Activated CD4-positive, alpha-beta T cell treated with anti-CD3 and anti-CD28 coated beads, Interleukin-2, amount 10 ng/mL, durations not matched to agents 7 days and 5 days (primary cell): ENCODE results near the gene FAM177B. TPM values are rescaled to one million over a fixed set of nuclear protein-coding genes. Genes with fewer than 3 reads are reported as not detected.

Experiments
- CTCF ChIA-PET: fragments of 350-600 bp; sonication (Branson Sonifier 250); formaldehyde crosslinking; loops from one replicate; lab custom pipeline; 2021; ENCODE audit warnings: antibody characterized with exemption; lab: Charles Lee
- POLR2A ChIA-PET: fragments of 350-600 bp; sonication (Branson Sonifier 250); formaldehyde crosslinking; loops from one replicate; lab custom pipeline; 2021; ENCODE audit warnings: antibody characterized with exemption; lab: Charles Lee
- DNase-seq: peaks from one replicate; pipeline ENCODE4 v3.0.0-alpha.2; 2020
- H3K27ac Mint-ChIP-seq: one replicate; pipeline ENCODE4 v1.8.0; 2021; ENCODE audit warnings: mild to moderate bottlenecking, moderate library complexity, mixed read lengths
- H3K27me3 Mint-ChIP-seq: one replicate; pipeline ENCODE4 v1.8.0; 2021; ENCODE audit warnings: mixed read lengths
- H3K36me3 Mint-ChIP-seq: one replicate; pipeline ENCODE4 v1.8.0; 2021; ENCODE audit warnings: low read depth, mixed read lengths
- H3K4me1 Mint-ChIP-seq: one replicate; pipeline ENCODE4 v1.8.0; 2021; ENCODE audit warnings: mixed read lengths
- H3K4me3 Mint-ChIP-seq: one replicate; pipeline ENCODE4 v1.8.0; 2021; ENCODE audit warnings: mild to moderate bottlenecking, moderate library complexity, mixed read lengths
- H3K9me3 Mint-ChIP-seq: one replicate; pipeline ENCODE4 v1.8.0; 2021; ENCODE audit warnings: mixed read lengths
- total RNA-seq, 2 experiments: library from RNA; stranded (reverse); gene quantifications; one replicate each; pipeline ENCODE4 v1.2.3, GENCODE V29; 2021

Gene FAM177B
- total RNA-seq, 2 experiments from 2014 or later: 0.60 TPM; not detected in 1

DNA sequence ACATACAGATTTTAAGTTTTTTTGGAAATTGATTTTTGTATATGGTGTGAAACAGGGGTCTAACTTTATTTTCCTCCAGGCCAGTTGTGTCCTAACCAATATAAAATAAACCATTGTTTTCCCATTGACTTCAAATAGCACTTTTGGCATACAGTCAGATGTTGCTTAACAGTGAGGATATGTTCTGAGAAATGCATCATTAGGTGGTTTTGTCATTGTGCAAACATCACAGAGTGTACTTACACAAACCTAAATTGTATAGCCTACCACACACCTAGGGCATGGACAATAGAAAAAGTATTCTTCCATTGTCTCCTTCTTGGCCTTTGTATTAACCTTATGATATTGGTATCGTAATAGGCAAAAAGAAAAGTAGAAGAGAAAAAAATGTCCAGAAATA, 40.5 kb downstream of the FAM177B start:
- no peak for DNase-seq
- H3K9me3 Mint-ChIP-seq: no peaks in the 10 kb centered on the region
- peaks cover 18% of the 10 kb centered on the region for H3K27me3 Mint-ChIP-seq
- CTCF ChIA-PET: no interaction called here
- no peak overlapping the region for H3K27ac Mint-ChIP-seq
- no peak overlapping the region for H3K4me3 Mint-ChIP-seq
- POLR2A ChIA-PET: no interaction called here
- H3K36me3 Mint-ChIP-seq: no peaks in the 10 kb centered on the region
- peaks cover 12% of the 10 kb centered on the region for H3K4me1 Mint-ChIP-seq

DNA sequence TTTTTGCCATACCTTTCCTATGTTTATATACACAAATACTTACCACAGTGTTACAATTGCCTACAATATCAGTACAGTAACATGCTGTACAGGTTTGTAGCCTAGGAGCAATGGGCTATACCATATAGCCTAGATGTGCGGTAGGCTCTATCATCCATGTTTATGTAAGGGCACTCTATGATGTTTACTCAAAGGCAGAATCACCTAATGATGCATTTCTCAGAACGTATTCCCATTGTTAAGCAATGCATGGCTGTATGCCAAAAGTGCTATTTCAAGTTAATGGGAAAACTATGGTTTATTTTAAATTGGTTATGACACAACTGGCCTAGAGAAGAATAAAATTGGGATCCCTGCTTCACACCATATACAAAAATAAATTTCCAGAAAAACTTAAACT, 41.0 kb downstream of the FAM177B start:
- H3K4me1 Mint-ChIP-seq: peaks cover 7% of the 10 kb centered on the region
- CTCF ChIA-PET: no interaction called here
- H3K27ac Mint-ChIP-seq: no peak overlapping the region
- no peaks in the 10 kb centered on the region for H3K9me3 Mint-ChIP-seq
- POLR2A ChIA-PET: no interaction called here
- H3K36me3 Mint-ChIP-seq: no peaks in the 10 kb centered on the region
- H3K27me3 Mint-ChIP-seq: peaks cover 20% of the 10 kb centered on the region
- no peak for DNase-seq
- no peak overlapping the region for H3K4me3 Mint-ChIP-seq

DNA sequence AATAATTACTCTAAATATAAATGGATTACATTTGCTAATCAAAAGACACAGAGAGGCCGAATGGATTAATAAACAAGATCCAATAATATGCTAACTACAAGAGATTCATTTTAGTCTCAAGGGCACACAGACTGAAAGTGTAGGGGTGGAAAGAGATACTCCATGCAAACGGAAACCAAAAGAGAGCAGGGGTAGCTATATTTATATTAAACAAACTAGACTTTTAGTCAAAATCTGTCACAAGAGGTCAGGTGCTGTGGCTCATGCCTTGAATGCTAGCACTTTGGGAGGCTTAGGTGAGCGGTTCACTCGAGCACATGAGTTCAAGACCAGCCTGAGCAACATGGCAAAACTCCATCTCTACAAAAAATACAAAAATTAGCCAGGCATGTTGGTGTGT, 44.2 kb downstream of the FAM177B start:
- peaks cover 38% of the 10 kb centered on the region for H3K27me3 Mint-ChIP-seq
- no peak for DNase-seq
- H3K4me1 Mint-ChIP-seq: no peaks in the 10 kb centered on the region
- no peak overlapping the region for H3K4me3 Mint-ChIP-seq
- no peaks in the 10 kb centered on the region for H3K9me3 Mint-ChIP-seq
- no peaks in the 10 kb centered on the region for H3K36me3 Mint-ChIP-seq
- no peak overlapping the region for H3K27ac Mint-ChIP-seq
- ChIA-PET POLR2A (no interaction called here), CTCF (no interaction called here)

DNA sequence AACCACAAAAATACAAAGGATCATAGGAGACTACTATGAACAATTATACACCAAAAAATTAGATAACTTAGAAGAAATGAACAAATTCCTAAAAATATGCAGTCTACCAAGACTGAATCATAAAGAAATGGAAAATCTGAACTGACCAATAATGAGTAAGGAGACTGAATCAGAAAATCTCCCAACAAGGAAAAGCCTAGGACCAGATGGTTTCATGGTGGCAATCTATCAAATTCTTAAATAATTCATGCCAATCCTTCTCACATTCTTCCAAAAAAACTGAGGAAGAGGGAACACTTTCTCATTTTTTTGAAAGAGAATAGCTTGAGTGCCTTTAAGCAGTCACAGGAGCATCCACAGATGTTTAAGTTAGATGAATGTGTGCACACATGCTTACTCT, 46.0 kb downstream of the FAM177B start:
- no peak overlapping the region for H3K4me3 Mint-ChIP-seq
- peaks cover 36% of the 10 kb centered on the region for H3K27me3 Mint-ChIP-seq
- POLR2A ChIA-PET: no interaction called here
- CTCF ChIA-PET: interaction anchor here (0.6 to 0.7 kb wide), 3 partner anchors 11 to 1386 kb away, joined by 3 to 4 read pairs (median 3); no protein-coding TSS in a partner anchor
- no peak overlapping the region for H3K27ac Mint-ChIP-seq
- no peak for DNase-seq
- H3K36me3 Mint-ChIP-seq: no peaks in the 10 kb centered on the region
- no peaks in the 10 kb centered on the region for H3K9me3 Mint-ChIP-seq
- H3K4me1 Mint-ChIP-seq: no peaks in the 10 kb centered on the region

DNA sequence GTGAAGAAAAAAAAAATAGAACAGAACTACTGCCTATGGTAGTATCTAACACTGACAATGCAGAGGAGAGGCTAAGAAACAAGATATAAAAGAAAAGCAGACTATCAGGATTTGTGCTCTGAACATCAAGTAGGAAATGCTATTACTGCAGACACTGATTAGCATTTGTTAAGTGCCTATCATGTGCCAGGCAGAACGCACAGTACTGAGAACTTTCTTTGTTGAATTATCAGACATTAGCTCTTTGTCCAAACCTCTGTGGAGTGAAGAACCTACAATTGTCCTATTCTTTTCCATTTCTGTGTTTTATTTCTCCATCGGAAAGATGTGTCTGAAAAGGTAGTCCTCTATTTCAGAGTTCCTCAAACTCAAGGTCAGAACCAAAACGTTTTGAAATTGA, 47.4 kb downstream of the FAM177B start:
- Mint-ChIP-seq H3K36me3 (no peaks in the 10 kb centered on the region), H3K27me3 (peaks cover 36% of the 10 kb centered on the region), H3K4me3 (no peak overlapping the region), H3K27ac (no peak overlapping the region), H3K9me3 (no peaks in the 10 kb centered on the region), H3K4me1 (peaks cover 1% of the 10 kb centered on the region)
- ChIA-PET POLR2A (no interaction called here), CTCF (interaction anchor here (0.8 kb wide), 1 partner anchor 14 kb away, joined by 3 read pairs; no protein-coding TSS in a partner anchor)
- no peak for DNase-seq

DNA sequence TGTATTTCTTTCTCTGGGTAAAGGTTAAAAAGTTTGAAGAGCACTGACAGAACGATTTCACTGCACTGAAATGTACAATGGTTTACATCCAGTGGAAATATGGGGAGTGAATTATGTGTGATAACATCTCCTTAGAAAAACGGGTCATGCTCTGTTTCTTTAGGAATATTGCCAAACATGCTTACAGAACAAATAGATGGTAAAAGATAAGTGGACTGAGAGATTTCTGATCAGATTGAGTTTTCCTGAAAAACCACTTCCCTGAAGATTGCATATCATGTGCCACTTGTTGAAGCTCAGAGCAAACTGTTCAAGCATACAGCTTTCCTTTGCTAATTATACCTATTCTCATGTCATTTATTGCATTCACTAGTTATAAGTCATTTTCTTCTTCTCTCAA, 47.9 kb downstream of the FAM177B start:
- H3K27me3 Mint-ChIP-seq: peaks cover 36% of the 10 kb centered on the region
- ChIA-PET POLR2A (no interaction called here), CTCF (interaction anchor here (0.8 kb wide), 1 partner anchor 13 kb away, joined by 3 read pairs; no protein-coding TSS in a partner anchor)
- H3K4me1 Mint-ChIP-seq: peaks cover 1% of the 10 kb centered on the region
- no peak for DNase-seq
- no peak overlapping the region for H3K27ac Mint-ChIP-seq
- H3K36me3 Mint-ChIP-seq: peaks cover 4% of the 10 kb centered on the region
- no peak overlapping the region for H3K4me3 Mint-ChIP-seq
- H3K9me3 Mint-ChIP-seq: peaks cover 5% of the 10 kb centered on the region

DNA sequence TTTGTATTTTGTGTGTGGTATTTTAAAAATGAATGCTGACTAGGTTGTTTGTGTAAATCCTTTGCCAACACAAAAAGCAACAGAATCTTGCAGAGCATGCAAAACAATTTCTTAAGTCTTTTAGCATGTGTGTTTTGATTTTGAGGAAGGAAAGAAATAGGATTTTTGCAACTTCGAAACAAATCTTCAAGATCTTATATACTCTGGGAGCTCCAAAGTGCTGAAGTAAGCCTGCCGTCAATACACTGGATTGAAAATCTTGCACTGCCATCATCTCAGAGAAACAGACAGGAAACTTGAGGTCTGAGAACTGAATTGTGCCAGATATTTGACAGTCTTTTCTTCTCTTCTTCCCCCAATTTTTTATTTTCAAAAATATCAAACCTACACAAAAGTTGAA, 48.5 kb downstream of the FAM177B start:
- no peak for DNase-seq
- H3K4me1 Mint-ChIP-seq: peaks cover 6% of the 10 kb centered on the region
- no peak overlapping the region for H3K27ac Mint-ChIP-seq
- H3K36me3 Mint-ChIP-seq: peaks cover 4% of the 10 kb centered on the region
- no peak overlapping the region for H3K4me3 Mint-ChIP-seq
- CTCF ChIA-PET: interaction anchor here (1.6 kb wide), 1 partner anchor 10 kb away, joined by 3 read pairs; no protein-coding TSS in a partner anchor
- H3K9me3 Mint-ChIP-seq: peaks cover 10% of the 10 kb centered on the region
- POLR2A ChIA-PET: no interaction called here
- peaks cover 32% of the 10 kb centered on the region for H3K27me3 Mint-ChIP-seq

DNA sequence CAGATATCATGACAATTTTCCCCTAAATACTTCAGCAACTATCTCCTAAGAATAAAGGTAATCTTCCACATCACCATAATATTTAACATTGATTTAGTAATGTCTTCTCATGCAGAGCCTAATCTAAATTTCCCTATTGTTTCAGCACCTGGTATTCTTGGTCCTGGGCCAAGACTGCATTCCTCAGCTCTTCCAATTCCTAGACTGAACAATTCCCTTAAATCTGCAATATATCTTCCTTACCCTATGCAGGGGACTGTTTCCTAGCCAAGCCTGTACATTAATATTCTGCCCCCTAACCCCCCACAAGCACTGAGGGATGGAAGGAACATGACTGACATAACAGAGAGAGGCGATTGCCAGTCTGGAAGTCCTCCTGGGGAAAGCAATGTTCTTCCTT, 49.1 kb downstream of the FAM177B start:
- H3K9me3 Mint-ChIP-seq: peaks cover 10% of the 10 kb centered on the region
- peaks cover 4% of the 10 kb centered on the region for H3K36me3 Mint-ChIP-seq
- ChIA-PET POLR2A (no interaction called here), CTCF (interaction anchor here (1.6 kb wide), 1 partner anchor 10 kb away, joined by 3 read pairs; no protein-coding TSS in a partner anchor)
- peaks cover 29% of the 10 kb centered on the region for H3K27me3 Mint-ChIP-seq
- no peak overlapping the region for H3K4me3 Mint-ChIP-seq
- peaks cover 10% of the 10 kb centered on the region for H3K4me1 Mint-ChIP-seq
- H3K27ac Mint-ChIP-seq: no peak overlapping the region
- no peak for DNase-seq

DNA sequence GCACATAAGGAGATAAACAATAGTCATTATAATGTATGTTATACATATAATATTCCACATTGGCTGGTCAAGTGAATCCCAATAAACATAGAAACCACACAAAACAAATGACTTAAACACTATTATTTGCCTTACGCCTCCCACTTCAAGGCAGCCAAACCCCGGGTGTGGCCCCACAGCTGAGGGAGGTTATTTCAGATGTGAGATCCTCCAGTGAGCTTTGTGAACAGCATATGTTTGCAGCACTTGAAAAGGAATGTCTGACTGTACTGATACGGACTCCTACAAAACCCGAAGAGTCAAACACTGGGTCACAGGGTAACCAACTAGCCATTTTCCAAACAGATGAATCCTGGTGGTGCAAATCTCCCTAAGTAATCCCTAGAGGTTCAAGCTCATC, 50.7 kb downstream of the FAM177B start:
- no peak for DNase-seq
- ChIA-PET CTCF (interaction anchor here (0.9 kb wide), 1 partner anchor 336 kb away, joined by 3 read pairs; no protein-coding TSS in a partner anchor), POLR2A (no interaction called here)
- H3K4me1 Mint-ChIP-seq: peaks cover 10% of the 10 kb centered on the region
- H3K36me3 Mint-ChIP-seq: peaks cover 4% of the 10 kb centered on the region
- H3K27ac Mint-ChIP-seq: no peak overlapping the region
- H3K4me3 Mint-ChIP-seq: no peak overlapping the region
- peaks cover 21% of the 10 kb centered on the region for H3K27me3 Mint-ChIP-seq
- H3K9me3 Mint-ChIP-seq: peaks cover 10% of the 10 kb centered on the region

DNA sequence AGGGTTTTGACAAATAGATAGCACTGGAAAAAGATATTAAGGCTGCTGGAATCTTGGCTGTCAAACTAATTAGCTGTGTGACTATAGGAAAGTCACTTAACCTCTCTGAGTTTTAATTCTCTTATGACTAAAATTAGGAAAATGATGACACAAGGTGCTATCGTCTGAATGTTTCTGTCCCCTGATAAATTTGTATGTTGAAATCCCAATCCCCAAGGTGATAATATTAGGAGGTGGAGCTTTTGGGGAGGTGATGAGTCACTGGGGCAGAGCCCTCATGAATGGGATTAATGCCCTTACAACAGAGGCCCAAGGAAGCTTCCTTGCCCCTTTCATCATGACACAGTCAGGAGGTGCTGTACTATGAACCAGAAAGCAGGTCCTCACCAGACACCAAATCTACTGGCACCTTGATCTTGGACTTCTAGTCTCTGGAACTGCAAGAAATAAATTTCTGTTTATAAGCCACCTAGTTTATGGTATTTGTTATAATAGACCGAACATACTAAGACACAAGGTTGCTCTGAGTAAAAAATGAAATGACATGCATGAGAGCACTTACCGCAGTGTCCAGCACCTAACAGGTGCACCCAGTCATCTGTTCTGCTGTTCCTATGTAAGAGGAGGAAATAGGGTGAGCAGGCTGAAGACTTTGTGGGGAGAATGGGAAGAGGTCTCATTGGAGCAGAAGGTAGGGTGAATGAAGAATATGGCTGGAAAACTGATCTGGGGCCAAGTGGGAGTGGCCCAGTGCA, 51.6 kb downstream of the FAM177B start:
- DNase-seq: no peak
- CTCF ChIA-PET: no interaction called here
- POLR2A ChIA-PET: no interaction called here
- H3K27me3 Mint-ChIP-seq: peaks cover 17% of the 10 kb centered on the region
- H3K4me1 Mint-ChIP-seq: peaks cover 10% of the 10 kb centered on the region
- peaks cover 4% of the 10 kb centered on the region for H3K36me3 Mint-ChIP-seq
- no peak overlapping the region for H3K27ac Mint-ChIP-seq
- peaks cover 10% of the 10 kb centered on the region for H3K9me3 Mint-ChIP-seq
- no peak overlapping the region for H3K4me3 Mint-ChIP-seq

DNA sequence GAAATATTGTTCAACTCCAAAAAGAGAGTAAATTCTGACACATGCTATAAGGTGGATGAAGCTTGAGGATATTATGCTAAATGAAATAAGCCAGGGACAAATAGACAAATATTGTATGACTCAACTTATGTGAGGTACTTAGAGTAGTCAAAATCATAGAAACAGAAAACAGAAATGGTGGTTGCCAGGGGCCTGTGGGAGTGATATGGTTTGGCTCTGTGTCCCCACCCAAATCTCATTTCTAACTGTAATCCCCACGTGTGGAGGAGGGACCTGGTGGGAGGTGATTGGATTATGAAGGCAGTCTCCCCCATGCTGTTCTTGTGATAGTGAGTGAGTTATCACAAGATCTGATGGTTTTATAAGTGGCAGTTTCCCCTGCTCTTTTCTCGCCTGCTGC, 53.1 kb downstream of the FAM177B start:
- no peak overlapping the region for H3K27ac Mint-ChIP-seq
- no peak overlapping the region for H3K4me3 Mint-ChIP-seq
- peaks cover 10% of the 10 kb centered on the region for H3K4me1 Mint-ChIP-seq
- ChIA-PET POLR2A (no interaction called here), CTCF (interaction anchor here (0.5 kb wide), 1 partner anchor 114 kb away, joined by 3 read pairs; no protein-coding TSS in a partner anchor)
- peaks cover 4% of the 10 kb centered on the region for H3K36me3 Mint-ChIP-seq
- H3K27me3 Mint-ChIP-seq: peaks cover 5% of the 10 kb centered on the region
- DNase-seq: no peak
- H3K9me3 Mint-ChIP-seq: peaks cover 10% of the 10 kb centered on the region

DNA sequence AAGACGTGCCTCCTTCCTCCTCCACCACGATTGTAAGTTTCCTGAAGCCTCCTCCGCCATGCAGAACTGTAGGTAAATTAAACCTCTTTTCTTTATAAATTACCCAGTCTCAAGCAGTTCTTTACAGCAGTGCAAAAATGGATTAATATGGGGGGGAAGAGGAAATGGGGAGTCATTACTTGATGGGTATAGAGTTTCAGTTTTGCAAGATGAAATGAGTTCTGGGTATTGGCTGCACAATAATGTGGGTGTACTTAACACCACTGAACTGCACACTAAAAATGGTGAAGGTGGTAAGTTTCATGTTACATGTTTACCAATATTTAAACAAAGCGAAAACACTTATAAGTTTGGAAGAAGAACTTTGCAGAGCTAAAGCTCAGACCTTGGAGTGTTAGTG, 53.5 kb downstream of the FAM177B start:
- Mint-ChIP-seq H3K27ac (no peak overlapping the region), H3K36me3 (peaks cover 4% of the 10 kb centered on the region), H3K27me3 (peaks cover under 1% of the 10 kb centered on the region), H3K4me3 (no peak overlapping the region), H3K4me1 (peaks cover 10% of the 10 kb centered on the region), H3K9me3 (peaks cover 10% of the 10 kb centered on the region)
- no peak for DNase-seq
- ChIA-PET CTCF (interaction anchor here (0.5 kb wide), 1 partner anchor 114 kb away, joined by 3 read pairs; no protein-coding TSS in a partner anchor), POLR2A (no interaction called here)

DNA sequence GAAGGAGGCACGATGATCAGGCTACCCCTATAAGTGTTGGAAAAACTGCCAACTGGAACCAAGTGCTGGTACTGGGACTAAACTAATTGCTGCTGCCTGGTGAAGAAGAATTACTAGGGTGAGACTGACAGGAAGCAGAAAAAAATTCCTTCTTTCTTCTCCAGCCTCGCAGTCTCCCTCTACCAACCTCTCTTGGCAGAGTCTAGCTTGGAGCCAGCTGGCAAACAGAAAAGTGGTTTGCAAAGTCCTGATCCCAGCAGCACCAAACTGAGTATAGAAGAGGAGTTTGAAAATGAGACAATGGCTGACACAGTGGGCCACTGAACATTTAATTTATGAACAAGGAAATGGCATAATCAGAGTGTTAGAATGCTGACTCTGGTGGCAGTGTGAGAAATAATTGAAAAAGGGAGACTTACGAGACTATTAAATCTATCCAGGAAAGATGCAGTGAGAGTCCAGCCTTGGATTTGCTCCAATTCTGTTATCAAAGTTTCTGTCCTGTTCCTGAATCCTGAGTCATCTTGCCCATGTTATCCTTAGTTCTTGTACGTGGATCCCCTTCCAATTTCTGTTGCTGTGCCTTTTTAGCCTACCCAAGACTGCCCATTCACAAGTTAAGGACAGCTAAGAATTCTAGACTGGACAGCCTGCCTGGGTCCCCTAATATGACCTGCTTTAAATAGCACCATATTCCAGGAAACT, 54.2 kb downstream of the FAM177B start:
- Mint-ChIP-seq H3K36me3 (peaks cover 4% of the 10 kb centered on the region), H3K27me3 (no peaks in the 10 kb centered on the region), H3K4me1 (peaks cover 10% of the 10 kb centered on the region), H3K9me3 (peaks cover 10% of the 10 kb centered on the region), H3K27ac (no peak overlapping the region), H3K4me3 (no peak overlapping the region)
- ChIA-PET CTCF (no interaction called here), POLR2A (no interaction called here)
- no peak for DNase-seq
